HG03139 (cell line): ENCODE measurements around the gene LIPH.
"Not testable (repeated sequence)": the region's sequence is repeated elsewhere in the genome, so short reads cannot be mapped to it uniquely, and the experiment has no call there.

Experiments
- ATAC-seq: cut with Tn5 transposase; IDR thresholded peaks from one replicate; pipeline ENCODE4 v1.9.1; 2021; ENCODE audit not compliant: unreplicated experiment

Gene LIPH

GRCh38 chr3:185552358-185552877 is at the start of gene LIPH:
LIPH (minus strand) TSS chr3:185552588; CDS start chr3:185552471, 117 bp downstream.
- peak; percentile 79 for ATAC-seq

- no peak for ATAC-seq
Measured at GRCh38 chr3:185595526-185595925, 43.1 kb upstream of the LIPH start.

GRCh38 chr3:185594073-185594472 is 41.7 kb upstream of the LIPH start:
- ATAC-seq = no peak

- no peak for ATAC-seq
Measured at GRCh38 chr3:185586686-185587039, 34.3 kb upstream of the LIPH start.

GRCh38 chr3:185585859-185586685 is 33.7 kb upstream of the LIPH start, which contains the start of gene SENP2:
SENP2 (plus strand) TSS chr3:185586295; CDS start chr3:185586414, 119 bp downstream.
- peak; percentile 97 for ATAC-seq

- no peak for ATAC-seq
Measured at GRCh38 chr3:185585518-185585858, 33.1 kb upstream of the LIPH start.

GRCh38 chr3:185584686-185585085 is 32.3 kb upstream of the LIPH start:
- ATAC-seq = no peak

GRCh38 chr3:185583925-185584324 is 31.5 kb upstream of the LIPH start:
- ATAC-seq = no peak

GRCh38 chr3:185582871-185583270 is 30.5 kb upstream of the LIPH start:
- no peak for ATAC-seq

- ATAC-seq = no peak
Measured at GRCh38 chr3:185582236-185582635, 29.8 kb upstream of the LIPH start.

GRCh38 chr3:185575108-185575869 is 22.9 kb upstream of the LIPH start:
- ATAC-seq = peak; percentile 79

GRCh38 chr3:185572183-185572582 is 19.8 kb upstream of the LIPH start:
- ATAC-seq = no peak

- no peak for ATAC-seq
Measured at GRCh38 chr3:185561958-185562357, 9.6 kb upstream of the LIPH start.

- ATAC-seq = no peak
Measured at GRCh38 chr3:185561374-185561943, 9.1 kb upstream of the LIPH start.

- ATAC-seq = no peak
Measured at GRCh38 chr3:185560676-185561075, 8.3 kb upstream of the LIPH start.

- no peak for ATAC-seq
Measured at GRCh38 chr3:185559706-185560090, 7.3 kb upstream of the LIPH start.

GRCh38 chr3:185558395-185558794 is 6.0 kb upstream of the LIPH start:
- ATAC-seq = no peak

- ATAC-seq = not testable (repeated sequence)
Measured at GRCh38 chr3:185556640-185557039, 4.3 kb upstream of the LIPH start.

GRCh38 chr3:185555860-185556347 is 3.5 kb upstream of the LIPH start:
- no peak for ATAC-seq

- no peak for ATAC-seq
Measured at GRCh38 chr3:185555101-185555501, 2.7 kb upstream of the LIPH start.

- ATAC-seq = no peak
Measured at GRCh38 chr3:185549651-185550111, 2.7 kb downstream of the LIPH start.
